GM19023 (cell line): ENCODE data around the gene MED13L.
"Not testable (repeated sequence)": the region's sequence is repeated elsewhere in the genome, so short reads cannot be mapped to it uniquely, and the experiment has no call there.

Source experiments
- ATAC-seq: cut with Tn5 transposase; IDR thresholded peaks from one replicate; pipeline ENCODE4 v1.9.1; 2021; ENCODE audit warnings: mild to moderate bottlenecking, moderate library complexity; ENCODE audit not compliant: unreplicated experiment

The MED13L gene

GRCh38 chr12:116136340-116136739, 141.2 kb downstream of the MED13L start:
- ATAC-seq, result no peak

GRCh38 chr12:116135209-116135930, 142.1 kb downstream of the MED13L start:
- no peak for ATAC-seq

GRCh38 chr12:116133636-116134214, 143.8 kb downstream of the MED13L start:
- no peak for ATAC-seq

DNA sequence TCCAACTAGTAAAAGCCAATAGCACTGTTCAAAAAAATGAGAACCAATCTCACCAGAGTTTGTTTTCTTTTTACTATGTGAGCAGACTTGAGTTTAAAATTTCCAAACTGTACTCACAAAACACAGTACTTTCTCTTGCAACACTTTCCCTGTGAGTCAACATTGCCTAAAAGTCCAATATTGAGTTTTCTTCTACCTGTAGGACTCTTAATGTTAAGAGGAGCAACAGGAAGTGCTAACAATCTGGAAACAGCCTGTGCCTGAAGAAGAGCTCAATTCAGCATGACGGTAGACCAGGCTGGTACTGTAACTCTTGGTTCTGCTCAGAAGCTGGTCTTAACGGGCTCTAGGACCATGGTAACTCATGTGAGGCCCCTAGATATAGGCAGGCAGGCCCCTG, 144.3 kb downstream of the MED13L start:
- no peak for ATAC-seq

- not testable (repeated sequence) for ATAC-seq
Measured at GRCh38 chr12:116131987-116132386, 145.5 kb downstream of the MED13L start.

DNA sequence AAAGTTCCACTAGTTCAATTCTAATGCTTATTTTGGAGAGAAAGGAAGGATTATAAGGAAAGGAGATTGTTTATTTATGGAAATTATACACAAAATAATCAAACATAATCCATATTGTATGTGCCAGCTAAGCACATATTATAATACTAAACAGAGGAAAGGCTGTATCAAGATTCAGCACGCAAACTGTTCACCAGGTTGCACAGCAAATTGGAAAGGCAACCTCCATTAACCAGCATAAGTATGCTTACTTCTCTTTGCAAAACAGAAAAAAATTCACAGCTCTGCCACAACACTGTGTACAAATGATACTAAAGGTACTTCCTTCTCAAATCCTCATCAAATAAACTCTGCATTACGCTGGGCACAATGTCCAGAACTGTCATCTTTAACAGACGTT, 146.3 kb downstream of the MED13L start:
- no peak for ATAC-seq

- ATAC-seq, result no peak
Measured at GRCh38 chr12:116130431-116130830, 147.1 kb downstream of the MED13L start.

GRCh38 chr12:116128779-116129178, 148.7 kb downstream of the MED13L start:
- no peak for ATAC-seq

DNA sequence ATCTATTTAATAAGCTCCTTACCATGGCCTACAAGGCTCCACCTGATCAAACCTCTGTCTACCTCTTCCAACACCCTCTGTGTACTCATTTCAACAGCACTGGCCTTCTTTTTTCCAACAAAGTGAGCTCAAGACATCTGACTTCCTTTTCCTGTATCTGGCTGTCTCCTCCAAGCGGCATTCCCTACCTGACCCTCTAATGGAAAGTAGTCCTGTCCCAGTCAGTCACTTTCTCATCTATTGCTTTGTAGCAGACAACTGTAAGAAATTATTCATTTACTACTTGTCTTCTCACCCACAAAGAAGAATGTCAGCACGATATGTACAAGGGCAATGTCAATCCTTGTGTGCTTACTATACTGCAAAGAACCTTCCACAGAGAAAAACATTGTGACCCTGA, 149.6 kb downstream of the MED13L start:
- ATAC-seq, result no peak

DNA sequence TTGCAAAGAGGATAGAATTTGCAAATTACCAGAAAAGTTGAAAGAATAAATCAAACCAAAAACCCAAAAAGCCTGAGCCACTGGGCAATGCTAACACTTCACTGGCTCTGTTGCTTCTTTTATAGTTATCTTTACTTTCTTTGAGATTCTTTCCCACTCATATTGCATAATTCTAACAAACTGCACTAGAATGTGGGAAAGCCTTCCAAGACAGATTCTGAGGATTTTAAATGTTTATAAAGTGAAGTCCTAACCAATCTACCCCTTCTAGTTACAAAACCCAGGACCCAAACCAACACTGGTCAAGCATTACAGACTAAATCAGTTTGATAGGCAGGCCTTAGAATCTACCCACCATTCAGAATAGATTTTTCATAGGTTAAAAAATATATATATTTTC, 150.9 kb downstream of the MED13L start:
- no peak for ATAC-seq

DNA sequence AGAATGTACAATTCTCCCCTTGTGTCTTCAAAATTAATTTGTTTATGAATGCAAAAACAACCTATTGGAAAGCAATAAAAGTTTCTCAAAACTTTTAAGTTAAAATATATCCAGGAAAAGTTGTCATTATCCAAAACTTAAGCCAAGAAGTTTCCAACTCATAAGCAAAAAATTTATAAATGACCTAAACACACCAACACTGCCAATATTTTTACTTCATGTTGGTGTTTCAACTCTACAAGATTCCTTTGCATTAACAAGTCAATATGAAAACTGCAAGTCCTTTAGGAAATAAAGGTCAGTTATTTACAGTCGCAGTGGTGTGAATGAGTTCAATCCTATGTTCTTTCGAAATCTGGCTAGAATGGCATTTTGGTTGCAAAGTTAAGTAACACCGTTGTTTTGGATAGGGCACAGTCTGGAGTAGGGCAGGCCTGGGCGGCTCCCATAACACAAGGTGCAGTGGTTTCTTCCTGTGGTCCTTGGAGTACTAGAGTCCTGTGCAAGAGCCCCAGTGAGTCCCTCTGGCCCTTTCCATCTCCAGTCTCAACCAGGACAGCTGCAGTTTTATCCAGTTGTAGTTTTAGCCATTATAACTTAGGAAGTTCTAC, 151.4 kb downstream of the MED13L start:
- ATAC-seq, result no peak

DNA sequence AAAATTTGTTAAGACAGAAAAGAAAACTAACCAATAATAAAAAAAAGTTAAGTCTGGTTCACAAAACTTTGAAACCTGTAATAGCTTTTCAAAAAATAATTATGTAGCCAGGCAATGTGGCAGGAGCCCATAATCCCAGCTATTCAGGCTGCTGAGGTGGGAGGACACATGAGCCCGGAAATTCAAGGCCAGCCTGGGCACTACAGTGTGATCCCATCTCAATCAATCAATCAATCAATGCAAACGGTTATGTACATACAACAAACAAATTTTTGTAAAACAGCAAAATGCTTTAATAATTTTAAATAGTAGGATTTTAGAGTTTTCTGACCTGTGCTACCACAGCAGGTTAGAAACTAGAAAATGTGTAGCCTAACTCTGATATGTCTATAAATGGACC, 152.4 kb downstream of the MED13L start:
- ATAC-seq, result no peak

DNA sequence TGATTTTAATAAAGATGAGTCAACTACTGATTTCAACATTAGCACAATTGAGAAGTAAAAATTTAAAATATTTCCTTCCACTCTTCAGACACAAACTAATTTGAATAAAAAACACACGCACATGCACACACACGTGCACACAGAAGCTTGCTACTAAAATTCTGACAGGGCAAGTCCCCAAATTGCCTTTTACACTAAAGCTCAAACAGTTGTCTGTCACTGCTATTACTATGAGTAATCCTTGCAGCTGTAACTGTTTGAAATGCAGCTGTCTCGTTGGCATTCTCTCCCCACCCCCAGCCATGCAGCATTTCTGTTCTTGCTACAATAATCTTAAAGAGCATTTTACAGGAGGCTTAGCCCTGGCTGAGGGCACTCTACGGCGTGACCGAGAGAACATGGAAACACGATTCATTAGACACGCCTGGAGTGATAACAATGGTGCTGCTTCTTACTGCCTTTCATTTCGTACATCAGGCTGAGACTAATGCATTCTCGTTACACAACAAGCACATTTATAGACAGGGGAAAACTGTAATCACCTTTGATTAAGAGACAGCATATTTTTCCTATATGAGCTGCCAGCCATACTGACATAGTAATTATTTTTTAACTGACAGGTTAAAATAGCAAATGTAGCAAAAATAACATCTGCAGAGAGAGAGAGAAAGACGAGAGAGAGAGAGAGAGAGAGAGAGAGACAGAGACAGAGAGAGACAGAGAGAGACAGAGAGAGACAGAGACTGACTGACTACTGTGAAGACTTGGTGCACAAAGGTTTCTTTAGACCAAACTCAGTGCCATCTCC, 153.8 kb downstream of the MED13L start:
- ATAC-seq, result no peak

DNA sequence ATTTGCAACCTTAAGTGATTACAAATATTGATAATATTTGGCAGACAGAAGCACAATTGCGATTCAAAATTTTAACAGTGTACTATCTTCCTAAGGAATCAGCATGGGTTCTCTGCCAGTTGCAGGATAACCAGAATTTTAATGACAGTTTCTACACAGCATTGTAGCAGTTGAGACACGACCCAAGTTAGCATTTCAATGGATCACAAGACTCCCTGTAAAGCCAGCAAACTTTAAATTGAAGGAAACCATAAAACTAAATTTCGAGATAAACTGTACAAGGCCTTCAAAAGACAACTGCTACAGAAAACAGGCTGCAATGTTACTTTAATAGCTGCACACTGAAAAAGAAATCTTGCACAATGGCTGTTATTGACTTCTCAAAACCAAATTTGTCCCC, 154.9 kb downstream of the MED13L start:
- ATAC-seq, result no peak

- no peak for ATAC-seq
Measured at GRCh38 chr12:116121453-116121871, 156.0 kb downstream of the MED13L start.

- no peak for ATAC-seq
Measured at GRCh38 chr12:116116650-116117424, 160.7 kb downstream of the MED13L start.

- ATAC-seq, result no peak
Measured at GRCh38 chr12:116113398-116114130, 163.9 kb downstream of the MED13L start.

GRCh38 chr12:116106870-116107269, 170.6 kb downstream of the MED13L start:
- no peak for ATAC-seq

DNA sequence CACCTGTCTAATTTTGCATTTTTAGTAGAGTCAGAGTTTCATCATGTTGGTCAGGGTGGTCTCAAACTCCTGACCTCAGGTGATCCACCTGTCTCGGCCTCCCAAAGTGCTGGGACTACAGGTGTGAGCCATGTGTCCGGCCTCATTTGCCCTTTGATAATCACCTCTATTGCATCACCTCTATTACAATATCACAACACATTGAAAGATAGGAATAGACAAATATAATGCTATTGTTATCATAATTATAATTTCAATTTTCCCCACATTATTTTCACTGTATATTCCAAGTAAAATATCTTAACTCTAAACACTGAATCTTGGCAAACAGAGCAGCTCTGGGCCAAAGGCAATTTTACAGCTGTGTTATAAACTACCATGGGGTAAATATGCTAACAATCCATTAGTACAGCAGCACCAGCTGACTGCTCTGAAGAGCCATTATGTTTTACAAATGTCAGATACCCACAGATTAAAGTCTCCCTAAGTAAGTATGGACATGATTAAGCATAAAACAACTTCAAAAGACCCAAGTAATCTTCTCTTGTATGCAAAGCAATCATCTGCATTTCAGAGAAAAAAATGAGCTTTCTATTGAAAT, 173.2 kb downstream of the MED13L start:
- ATAC-seq, result no peak

DNA sequence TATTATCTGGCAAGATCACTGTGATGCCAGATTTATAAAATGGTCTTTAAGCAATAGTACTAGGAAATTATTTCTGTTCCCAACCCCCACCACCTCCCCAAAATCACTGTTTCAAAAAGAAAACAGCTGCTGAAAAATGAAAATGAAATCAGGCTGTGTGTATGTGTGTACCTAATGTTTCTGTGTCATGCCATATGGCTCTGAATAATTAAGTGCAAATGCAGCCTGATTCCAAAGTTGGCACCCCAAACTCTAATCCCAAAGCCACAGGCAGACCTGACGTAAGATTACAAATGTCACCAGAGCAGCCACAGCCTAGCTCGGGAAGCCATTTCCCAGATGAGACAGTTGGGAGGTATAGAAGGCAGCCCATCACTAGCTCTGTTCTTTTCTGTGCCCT, 175.5 kb downstream of the MED13L start:
- no peak for ATAC-seq
